Stimulated activated CD8-positive, alpha-beta memory T cell treated with anti-CD3 and anti-CD28 coated beads, Interleukin-4, amount 100 ng/mL, for 4 hours (primary cell): ENCODE measurements around the gene TAF11L13.
"Not testable (repeated sequence)": the region's sequence is repeated elsewhere in the genome, so short reads cannot be mapped to it uniquely, and the experiment has no call there.

Source experiments
- DNase-seq, 2 donors: peaks; one replicate each; pipeline ENCODE4 v3.0.0-alpha.2; 2020; ENCODE audit warnings: low read depth in 2 of 2, low spot score in 1 of 2

TAF11L13 gene

DNA sequence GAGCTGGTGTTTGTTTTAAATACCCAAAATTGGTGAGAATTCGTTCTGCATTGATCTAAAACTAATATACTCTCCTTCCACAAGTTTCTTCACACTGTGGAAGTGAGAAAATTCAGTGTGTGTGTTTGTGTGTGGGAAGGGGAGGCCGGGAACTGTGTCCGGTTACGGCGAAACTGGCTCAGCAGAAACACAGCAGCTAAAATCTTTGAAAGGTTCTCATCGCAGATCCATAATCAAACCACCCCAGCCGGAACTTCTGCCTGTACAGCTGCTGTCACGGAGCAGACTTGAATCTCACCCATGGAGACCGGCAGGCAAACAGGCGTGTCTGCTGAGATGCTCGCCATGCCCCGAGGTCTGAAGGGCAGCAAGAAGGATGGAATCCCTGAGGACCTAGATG lies at the start of gene TAF11L13:
Gene TAF11L13, plus strand, starts transcription at position 301 of the 400 bp plus-strand sequence.
- not testable (repeated sequence) for DNase-seq

DNA sequence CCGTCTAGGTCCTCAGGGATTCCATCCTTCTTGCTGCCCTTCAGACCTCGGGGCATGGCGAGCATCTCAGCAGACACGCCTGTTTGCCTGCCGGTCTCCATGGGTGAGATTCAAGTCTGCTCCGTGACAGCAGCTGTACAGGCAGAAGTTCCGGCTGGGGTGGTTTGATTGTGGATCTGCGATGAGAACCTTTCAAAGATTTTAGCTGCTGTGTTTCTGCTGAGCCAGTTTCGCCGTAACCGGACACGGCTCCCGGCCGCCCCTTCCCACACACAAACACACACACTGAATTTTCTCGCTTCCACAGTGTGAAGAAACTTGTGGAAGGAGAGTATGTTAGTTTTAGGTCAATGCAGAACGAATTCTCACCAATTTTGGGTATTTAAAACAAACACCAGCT lies 46.2 kb upstream of the TAF11L13 start, which contains the start of gene TAF11L7:
Gene TAF11L7, minus strand, starts transcription at position 101 of the 400 bp plus-strand sequence.
- DNase-seq: not testable (repeated sequence)

DNA sequence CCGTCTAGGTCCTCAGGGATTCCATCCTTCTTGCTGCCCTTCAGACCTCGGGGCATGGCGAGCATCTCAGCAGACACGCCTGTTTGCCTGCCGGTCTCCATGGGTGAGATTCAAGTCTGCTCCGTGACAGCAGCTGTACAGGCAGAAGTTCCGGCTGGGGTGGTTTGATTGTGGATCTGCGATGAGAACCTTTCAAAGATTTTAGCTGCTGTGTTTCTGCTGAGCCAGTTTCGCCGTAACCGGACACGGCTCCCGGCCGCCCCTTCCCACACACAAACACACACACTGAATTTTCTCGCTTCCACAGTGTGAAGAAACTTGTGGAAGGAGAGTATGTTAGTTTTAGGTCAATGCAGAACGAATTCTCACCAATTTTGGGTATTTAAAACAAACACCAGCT lies 41.0 kb upstream of the TAF11L13 start, which contains the start of gene TAF11L8:
Gene TAF11L8, minus strand, starts transcription at position 101 of the 400 bp plus-strand sequence.
- not testable (repeated sequence) for DNase-seq

DNA sequence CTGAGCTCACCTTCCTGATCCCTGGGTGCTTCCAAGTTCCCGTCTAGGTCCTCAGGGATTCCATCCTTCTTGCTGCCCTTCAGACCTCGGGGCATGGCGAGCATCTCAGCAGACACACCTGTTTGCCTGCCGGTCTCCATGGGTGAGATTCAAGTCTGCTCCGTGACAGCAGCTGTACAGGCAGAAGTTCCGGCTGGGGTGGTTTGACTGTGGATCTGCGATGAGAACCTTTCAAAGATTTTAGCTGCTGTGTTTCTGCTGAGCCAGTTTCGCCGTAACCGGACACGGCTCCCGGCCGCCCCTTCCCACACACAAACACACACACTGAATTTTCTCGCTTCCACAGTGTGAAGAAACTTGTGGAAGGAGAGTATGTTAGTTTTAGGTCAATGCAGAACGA lies 37.6 kb upstream of the TAF11L13 start, which contains the start of gene TAF11L9:
Gene TAF11L9, minus strand, starts transcription at position 140 of the 400 bp plus-strand sequence.
- DNase-seq: not testable (repeated sequence)

DNA sequence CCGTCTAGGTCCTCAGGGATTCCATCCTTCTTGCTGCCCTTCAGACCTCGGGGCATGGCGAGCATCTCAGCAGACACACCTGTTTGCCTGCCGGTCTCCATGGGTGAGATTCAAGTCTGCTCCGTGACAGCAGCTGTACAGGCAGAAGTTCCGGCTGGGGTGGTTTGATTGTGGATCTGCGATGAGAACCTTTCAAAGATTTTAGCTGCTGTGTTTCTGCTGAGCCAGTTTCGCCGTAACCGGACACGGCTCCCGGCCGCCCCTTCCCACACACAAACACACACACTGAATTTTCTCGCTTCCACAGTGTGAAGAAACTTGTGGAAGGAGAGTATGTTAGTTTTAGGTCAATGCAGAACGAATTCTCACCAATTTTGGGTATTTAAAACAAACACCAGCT lies 34.2 kb upstream of the TAF11L13 start, which contains the start of gene TAF11L10:
Gene TAF11L10, minus strand, starts transcription at position 101 of the 400 bp plus-strand sequence.
- DNase-seq: not testable (repeated sequence)

DNA sequence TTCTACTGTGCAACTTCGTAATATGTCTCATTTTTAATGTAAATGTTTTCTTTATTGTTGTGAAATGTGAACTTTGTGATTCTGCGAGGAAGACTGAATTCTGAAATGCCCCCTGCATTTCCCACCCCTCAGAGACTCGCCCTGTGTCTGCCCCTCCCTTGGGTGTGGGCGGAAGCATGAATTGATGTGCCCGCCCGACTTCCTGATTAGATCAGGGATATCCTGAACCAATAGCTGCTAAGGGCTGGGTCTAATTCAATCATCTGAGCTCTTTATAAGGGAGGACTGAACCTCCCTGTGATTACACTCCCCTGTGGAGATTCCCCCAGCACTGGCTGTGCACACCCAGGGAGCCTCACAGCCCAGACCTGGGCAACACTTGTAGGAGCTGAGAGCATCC lies 28.0 kb upstream of the TAF11L13 start, which contains the start of gene TAF11L11:
Gene TAF11L11, plus strand, starts transcription at position 304 of the 400 bp plus-strand sequence.
- not testable (repeated sequence) for DNase-seq

DNA sequence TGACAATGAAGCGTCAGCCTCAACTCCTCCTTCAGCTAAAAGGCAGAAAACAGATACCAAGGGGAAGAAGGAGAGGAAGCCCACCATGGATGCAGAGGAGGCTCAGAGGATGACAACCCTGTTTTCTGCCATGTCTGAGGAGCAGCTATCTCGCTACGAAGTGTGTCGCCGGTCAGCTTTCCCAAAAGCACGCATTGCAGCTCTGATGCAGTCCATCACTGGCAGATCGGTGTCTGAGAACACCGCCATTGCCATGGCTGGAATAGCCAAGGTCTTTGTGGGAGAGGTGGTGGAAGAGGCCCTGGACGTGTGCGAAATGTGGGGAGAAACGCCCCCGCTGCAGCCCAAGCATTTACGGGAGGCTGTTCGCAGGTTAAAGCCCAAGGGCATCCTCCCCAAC lies 26.9 kb upstream of the TAF11L13 start:
- no peak for DNase-seq

DNA sequence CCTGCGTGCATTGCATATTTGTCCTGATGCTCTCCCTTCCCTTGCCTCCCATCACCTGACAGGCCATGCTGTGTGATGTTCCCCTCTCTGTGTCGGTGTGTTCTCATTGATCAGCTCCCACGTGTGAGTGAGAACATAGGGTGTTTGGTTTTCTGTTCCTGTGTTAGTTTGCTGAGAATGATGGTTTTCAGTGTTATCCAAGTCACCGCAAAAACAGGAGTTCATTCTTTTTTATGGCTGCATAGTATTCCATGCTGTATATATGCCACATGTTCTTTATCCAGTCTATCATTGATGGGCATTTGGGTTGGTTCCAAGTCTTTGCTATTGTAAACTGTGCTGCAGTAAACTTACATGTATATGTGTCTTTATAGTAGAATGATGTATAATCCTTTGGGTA lies 24.4 kb upstream of the TAF11L13 start:
- not testable (repeated sequence) for DNase-seq

DNA sequence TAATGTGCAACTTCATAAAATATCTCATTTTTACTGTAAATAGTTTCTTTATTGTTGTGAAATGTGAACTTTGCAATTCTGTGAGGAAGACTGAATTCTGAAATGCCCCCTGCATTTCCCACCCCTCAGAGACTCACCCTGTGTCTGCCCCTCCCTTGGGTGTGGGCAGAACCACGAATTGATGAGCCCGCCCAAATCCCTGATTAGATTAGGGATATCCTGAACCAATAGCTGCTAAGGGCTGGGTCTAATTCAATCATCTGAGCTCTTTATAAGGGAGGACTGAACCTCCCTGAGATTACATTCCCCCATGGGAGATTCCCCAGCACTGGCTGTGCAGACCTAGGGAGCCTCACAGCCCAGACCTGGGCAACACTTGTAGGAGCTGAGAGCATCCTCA lies 21.8 kb upstream of the TAF11L13 start, which contains the start of gene TAF11L12:
Gene TAF11L12, plus strand, starts transcription at position 301 of the 400 bp plus-strand sequence.
- DNase-seq: not testable (repeated sequence)

DNA sequence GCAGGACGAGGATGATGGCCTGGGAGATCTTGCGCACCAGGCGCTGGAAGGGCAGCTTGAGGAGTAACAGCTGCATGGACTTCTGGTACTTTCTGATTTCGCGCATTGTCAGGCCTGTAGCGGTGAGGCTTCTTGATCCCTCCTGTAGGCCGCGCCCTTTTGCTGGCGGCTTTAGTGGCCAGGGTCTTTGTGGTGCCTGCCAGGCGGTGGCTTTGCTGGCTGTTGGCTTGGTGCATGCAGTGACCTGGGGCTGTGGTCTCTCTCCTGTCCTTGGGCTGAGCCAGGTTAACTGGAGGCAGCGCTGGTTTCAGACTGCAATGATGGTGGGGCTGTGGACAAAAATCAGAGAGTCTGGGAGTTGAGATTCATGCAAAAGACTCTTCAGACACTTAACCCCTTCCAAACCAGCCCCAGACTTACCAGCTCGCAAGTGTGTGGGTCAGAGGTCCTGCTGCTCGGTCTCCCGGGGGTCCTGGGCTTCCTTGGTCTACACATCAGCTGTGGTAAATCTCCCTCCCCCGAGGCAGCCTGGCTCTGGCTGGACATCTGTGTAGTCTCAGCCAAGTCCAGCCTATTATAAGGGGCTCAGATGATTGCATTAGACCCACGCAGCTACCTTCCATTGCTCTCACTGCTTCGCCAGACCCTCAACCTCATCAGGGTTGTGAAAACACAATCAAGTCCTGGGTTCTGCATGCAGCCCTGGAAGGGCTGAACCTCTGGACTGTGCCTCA lies 16.8 kb upstream of the TAF11L13 start:
- no peak for DNase-seq

DNA sequence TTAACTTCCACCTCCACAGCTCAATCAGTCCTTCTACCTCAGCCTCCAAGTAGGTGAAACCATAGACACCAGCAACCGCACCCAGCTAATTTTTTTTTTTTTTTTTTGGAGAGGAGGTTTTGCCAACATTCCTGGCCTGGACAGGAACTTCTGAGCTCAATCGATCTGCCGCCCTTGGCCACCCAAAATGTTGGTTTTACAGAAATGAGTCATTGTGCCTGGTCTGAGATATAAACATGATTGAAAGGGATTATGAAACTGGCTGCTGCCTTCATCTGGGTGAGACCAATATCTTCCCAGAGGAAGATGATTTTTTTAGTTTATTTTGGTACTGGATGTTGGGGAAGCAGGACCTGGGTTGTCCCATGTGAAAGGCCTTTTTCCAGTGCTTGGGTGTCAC lies 12.5 kb upstream of the TAF11L13 start:
- DNase-seq: no peak

DNA sequence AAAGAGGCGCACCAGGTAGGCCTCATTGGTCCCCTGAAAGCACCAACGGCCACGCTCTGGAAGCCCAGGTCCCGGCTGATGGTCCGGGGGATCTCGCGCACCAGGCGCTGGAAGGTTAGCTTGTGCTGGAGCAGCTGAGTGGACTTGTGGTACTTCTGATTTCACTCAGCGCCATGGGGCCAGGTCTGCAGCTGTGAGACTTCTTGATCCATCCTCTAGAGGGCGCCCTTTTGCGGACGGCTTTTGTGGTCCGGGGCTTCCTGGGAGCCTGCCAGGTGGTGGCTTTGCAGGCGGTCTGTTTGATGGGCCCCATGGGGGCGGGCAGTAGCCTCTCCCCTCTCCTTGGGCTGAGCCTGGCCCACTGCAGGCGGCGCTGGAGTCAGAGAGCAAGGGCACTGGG lies 11.3 kb upstream of the TAF11L13 start:
- DNase-seq: no peak

DNA sequence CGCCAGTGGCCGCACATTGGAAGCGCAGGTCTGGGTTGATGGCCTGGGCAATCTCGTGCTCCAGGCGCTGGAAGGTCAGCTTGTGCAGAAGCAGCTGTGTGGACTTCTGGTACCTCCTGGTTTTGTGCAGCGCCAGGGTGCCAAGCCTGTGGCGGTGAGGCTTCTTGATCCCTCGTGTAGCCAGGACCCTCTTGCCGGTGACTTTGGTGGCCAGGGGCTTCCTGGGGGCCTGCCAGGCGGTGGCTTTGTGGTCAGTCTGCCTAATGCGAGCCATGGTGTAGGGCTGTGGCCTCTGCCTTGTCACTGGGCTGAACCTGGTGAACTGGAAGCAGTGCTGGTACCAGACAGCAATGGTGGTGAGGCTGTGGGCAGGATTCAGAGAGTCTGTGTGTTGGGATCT lies 6.2 kb upstream of the TAF11L13 start:
- DNase-seq: no peak

DNA sequence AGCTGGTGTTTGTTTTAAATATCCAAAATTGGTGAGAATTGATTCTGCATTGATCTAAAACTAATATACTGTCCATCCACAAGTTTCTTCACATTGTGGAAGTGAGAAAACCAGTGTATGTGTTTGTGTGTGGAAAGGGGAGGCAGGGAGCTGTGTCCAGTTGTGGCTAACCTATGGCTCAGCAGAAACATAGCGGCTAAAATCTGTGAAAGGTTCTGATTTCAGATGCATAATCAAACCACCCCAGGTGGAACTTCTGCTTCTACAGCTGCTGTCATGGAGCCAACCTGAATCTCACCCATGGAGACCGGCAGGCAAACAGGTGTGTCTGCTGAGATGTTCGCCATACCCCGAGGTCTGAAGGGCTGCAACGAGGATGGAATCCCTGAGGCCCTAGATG lies 2.3 kb downstream of the TAF11L13 start, which contains the start of gene TAF11L14:
Gene TAF11L14, plus strand, starts transcription at position 301 of the 400 bp plus-strand sequence.
- no peak for DNase-seq

DNA sequence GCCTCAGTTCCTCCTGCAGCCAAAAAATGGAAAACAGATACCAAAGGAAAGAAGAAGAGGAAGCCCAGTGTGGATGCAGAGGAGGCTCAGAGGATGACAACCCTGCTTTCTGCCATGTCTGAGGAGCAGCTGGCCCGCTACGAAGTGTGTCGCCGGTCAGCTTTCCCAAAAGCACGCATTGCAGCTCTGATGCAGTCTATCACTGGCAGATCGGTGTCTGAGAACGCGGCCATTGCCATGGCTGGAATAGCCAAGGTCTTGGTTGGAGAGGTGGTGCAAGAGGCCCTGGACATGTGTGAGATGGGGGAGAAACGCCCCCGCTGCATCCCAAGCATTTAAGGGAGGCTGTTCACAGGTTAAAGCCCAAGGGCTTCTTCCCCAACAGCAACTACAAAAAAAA lies 17.3 kb downstream of the TAF11L13 start:
- DNase-seq: not testable (repeated sequence)

DNA sequence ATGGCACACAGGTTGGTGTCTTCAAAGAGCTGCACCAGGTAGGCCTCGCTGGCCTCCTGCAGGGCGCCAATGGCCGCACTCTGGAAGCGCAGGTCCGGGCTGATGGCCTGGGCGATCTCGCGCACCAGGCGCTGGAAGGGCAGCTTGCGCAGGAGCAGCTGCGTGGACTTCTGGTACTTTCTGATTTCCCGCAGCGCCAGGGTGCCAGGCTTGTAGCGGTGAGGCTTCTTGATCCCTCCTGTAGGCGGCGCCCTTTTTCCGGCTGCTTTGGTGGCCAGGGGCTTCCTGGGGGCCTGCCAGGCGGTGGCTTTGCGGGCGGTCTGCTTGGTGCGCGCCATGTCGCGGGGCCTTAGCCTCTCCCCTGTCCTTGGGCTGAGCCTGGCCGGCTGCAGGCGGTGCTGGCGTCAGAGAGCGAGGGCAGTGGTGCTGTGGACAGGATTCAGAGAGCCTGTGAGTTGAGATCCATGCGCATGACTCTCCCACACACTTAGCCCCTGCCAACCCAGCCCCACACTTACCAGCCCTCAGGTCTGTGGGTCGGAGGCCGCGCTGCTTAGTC lies 23.4 kb downstream of the TAF11L13 start:
- not testable (repeated sequence) for DNase-seq

DNA sequence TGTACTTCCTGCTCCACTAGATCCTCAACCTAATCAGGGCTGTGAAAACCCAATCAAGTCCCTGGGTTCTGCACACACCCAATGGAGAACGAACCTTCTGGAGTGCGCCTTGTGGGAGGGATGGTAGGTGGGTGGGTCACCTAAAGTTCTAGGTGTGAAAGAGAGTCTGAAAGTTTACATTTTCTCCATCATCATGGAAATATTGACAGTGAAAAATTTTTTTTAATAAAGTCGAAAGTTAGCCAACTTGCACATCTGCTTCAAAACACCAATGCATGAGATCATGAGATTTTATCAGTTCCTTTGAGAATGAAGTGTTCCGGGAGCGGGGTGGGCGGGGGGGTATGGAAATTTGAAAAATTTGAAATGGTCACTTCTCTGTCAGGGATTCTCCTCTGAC lies 24.0 kb downstream of the TAF11L13 start:
- no peak for DNase-seq

DNA sequence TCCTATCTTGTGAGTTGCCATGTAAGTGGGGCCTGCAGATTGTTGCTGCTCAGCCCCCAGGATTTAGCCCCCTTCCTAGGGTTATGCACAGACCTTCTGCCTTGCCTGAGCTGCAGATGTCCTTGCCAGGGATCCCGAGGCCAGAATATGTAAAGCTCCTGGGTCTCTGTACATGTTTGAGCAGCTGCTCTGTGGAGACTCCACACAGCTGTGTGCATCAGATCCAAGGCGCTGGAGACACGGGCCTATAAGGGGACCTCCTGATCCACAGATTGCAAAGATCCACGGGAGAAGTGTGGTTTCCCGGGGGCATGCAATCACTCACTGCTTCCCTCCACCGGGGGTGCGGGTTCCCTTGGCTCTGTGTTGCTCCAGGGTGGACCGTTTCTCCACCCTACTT lies 31.3 kb downstream of the TAF11L13 start:
- no peak for DNase-seq

DNA sequence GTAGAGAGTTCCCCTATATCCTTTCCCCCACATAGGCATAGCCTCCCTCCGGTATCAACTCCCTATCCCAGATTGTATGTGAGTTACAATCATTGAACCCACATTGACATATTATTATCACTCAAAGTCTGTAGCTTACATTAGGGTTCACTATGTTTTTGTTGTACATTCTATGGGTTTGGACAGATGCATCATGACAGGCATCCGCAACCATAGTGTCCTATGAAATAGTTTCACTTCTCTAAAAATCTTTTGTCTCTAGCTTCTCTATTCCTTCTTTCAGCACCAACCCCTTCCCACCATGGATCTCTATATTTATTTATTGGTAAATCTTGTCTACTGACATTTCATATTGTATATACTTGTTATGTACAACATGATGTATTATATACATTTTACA lies 33.9 kb downstream of the TAF11L13 start:
- no peak for DNase-seq

DNA sequence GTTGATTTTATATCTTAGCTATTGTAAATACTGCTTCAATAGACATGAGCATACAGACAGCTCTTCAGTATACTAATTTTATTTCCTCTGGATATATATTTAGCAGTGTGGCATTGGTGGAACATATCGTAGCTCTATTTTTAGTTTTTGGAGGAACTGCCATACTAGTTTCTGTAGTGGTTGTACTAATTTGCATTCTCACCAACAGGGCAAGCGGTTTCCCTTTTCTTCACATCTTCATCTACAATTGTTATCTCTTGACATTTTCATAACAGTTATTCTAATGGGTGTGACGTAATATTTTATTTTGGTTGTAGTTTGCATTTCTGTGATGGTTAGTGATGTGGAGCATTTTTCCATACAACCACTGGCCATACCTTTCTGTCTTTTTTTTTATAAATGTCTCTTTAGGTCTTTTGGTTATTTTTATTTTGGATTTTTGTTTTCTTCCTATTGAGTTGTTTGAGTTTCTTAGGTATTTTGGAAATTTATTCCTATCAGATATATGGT lies 34.9 kb downstream of the TAF11L13 start:
- no peak for DNase-seq

DNA sequence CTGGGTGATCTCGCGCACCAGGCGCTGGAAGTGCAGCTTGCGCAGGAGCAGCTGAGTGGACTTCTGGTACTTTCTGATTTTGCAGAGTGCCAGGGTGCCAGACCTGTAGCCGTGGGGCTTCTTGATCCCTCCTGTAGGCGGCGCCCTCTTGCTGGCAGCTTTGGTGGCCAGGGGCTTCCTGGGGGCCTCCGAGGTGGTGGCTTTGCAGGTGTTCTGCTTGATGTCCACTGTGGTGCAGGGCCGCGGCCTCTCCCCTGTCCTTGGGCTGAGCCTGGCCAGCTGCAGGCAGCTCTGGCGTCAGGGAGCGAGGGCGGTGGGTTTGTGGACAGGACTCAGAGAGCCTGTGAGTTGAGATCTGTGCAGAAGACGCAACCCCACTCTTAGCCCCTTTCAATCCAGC lies 38.5 kb downstream of the TAF11L13 start:
- DNase-seq: no peak
